Measurements from ENCODE around the gene KCNAB3. TPM values are rescaled to one million over a fixed set of nuclear protein-coding genes. Genes with fewer than 3 reads are reported as not detected.
"Not testable (repeated sequence)": the region's sequence is repeated elsewhere in the genome, so short reads cannot be mapped to it uniquely, and the experiment has no call there.

Gene KCNAB3
- total and polyA plus RNA-seq, 4 donors: 0.38 to 1.9 (median 0.91) TPM

GRCh38 chr17:7961421-7961820, 31.8 kb upstream of the KCNAB3 start:
- no peaks in the 10 kb centered on the region for H3K4me1 ChIP-seq (ENCODE audit: control insufficient read depth in 1 of 2, insufficient read depth in 2 of 2, low read length in 2 of 2)
- H3K4me3 ChIP-seq (ENCODE audit: low read length in 2 of 2): no peak overlapping the region
- DNase-seq: no peak
- no peaks in the 10 kb centered on the region for H3K36me3 ChIP-seq (ENCODE audit: control insufficient read depth in 1 of 2, insufficient read depth in 2 of 2, low read length in 1 of 2)
- WGBS, 2 donors: 28 to 32% methylated on average over 2 of the region's 2 CpGs
- H3K27ac ChIP-seq (ENCODE audit: low read depth in 1 of 2, low read length in 2 of 2): no peak overlapping the region
- intact Hi-C loops (cut with DNase I): no loop called here
- H3K9me3 ChIP-seq (ENCODE audit: control insufficient read depth, low read length): no peaks in the 10 kb centered on the region
- ATAC-seq (ENCODE audit: low FRiP score): no peak
- H3K27me3 ChIP-seq (ENCODE audit: control insufficient read depth in 1 of 2, insufficient read depth in 2 of 2, low read length in 1 of 2): no peaks in the 10 kb centered on the region

GRCh38 chr17:7959503-7960253, 30.0 kb upstream of the KCNAB3 start:
- Histone ChIP-seq H3K4me3 (ENCODE audit: low read length in 2 of 2) (no peak overlapping the region), H3K9me3 (ENCODE audit: control insufficient read depth, low read length) (no peaks in the 10 kb centered on the region), H3K27me3 (ENCODE audit: control insufficient read depth in 1 of 2, insufficient read depth in 2 of 2, low read length in 1 of 2) (no peaks in the 10 kb centered on the region), H3K36me3 (ENCODE audit: control insufficient read depth in 1 of 2, insufficient read depth in 2 of 2, low read length in 1 of 2) (no peaks in the 10 kb centered on the region), H3K27ac (ENCODE audit: low read depth in 1 of 2, low read length in 2 of 2) (no peak overlapping the region), H3K4me1 (ENCODE audit: control insufficient read depth in 1 of 2, insufficient read depth in 2 of 2, low read length in 2 of 2) (no peaks in the 10 kb centered on the region)
- DNase-seq (no peak), ATAC-seq (ENCODE audit: low FRiP score) (no peak)
- 89% methylated on average over 9 of the region's 9 CpGs for WGBS, 2 donors
- intact Hi-C loops (cut with DNase I): no loop called here

- H3K27me3 ChIP-seq (ENCODE audit: control insufficient read depth in 1 of 2, insufficient read depth in 2 of 2, low read length in 1 of 2): no peaks in the 10 kb centered on the region
- no peak for DNase-seq
- H3K4me3 ChIP-seq (ENCODE audit: low read length in 2 of 2): no peak overlapping the region
- no peaks in the 10 kb centered on the region for H3K9me3 ChIP-seq (ENCODE audit: control insufficient read depth, low read length)
- intact Hi-C loops (cut with DNase I): no loop called here
- no peaks in the 10 kb centered on the region for H3K36me3 ChIP-seq (ENCODE audit: control insufficient read depth in 1 of 2, insufficient read depth in 2 of 2, low read length in 1 of 2)
- WGBS, 2 donors: 67% methylated on average over 11 of the region's 11 CpGs
- no peak overlapping the region for H3K27ac ChIP-seq (ENCODE audit: low read depth in 1 of 2, low read length in 2 of 2)
- no peaks in the 10 kb centered on the region for H3K4me1 ChIP-seq (ENCODE audit: control insufficient read depth in 1 of 2, insufficient read depth in 2 of 2, low read length in 2 of 2)
- no peak for ATAC-seq (ENCODE audit: low FRiP score)
Measured at GRCh38 chr17:7956228-7956965, 26.7 kb upstream of the KCNAB3 start.

- intact Hi-C loops (cut with DNase I): no loop called here
- H3K9me3 ChIP-seq (ENCODE audit: control insufficient read depth, low read length): no peaks in the 10 kb centered on the region
- H3K4me1 ChIP-seq (ENCODE audit: control insufficient read depth in 1 of 2, insufficient read depth in 2 of 2, low read length in 2 of 2): no peaks in the 10 kb centered on the region
- no peak for DNase-seq
- WGBS, 2 donors: 80 to 81% methylated on average over 13 of the region's 13 CpGs
- no peaks in the 10 kb centered on the region for H3K36me3 ChIP-seq (ENCODE audit: control insufficient read depth in 1 of 2, insufficient read depth in 2 of 2, low read length in 1 of 2)
- ATAC-seq (ENCODE audit: low FRiP score): no peak
- H3K4me3 ChIP-seq (ENCODE audit: low read length in 2 of 2): no peak overlapping the region
- no peaks in the 10 kb centered on the region for H3K27me3 ChIP-seq (ENCODE audit: control insufficient read depth in 1 of 2, insufficient read depth in 2 of 2, low read length in 1 of 2)
- no peak overlapping the region for H3K27ac ChIP-seq (ENCODE audit: low read depth in 1 of 2, low read length in 2 of 2)
Measured at GRCh38 chr17:7955414-7956227, 26.0 kb upstream of the KCNAB3 start.

GRCh38 chr17:7953266-7953665, 23.6 kb upstream of the KCNAB3 start:
- ATAC-seq (ENCODE audit: low FRiP score); H3K4me1 ChIP-seq (ENCODE audit: control insufficient read depth in 1 of 2, insufficient read depth in 2 of 2, low read length in 2 of 2); H3K36me3 ChIP-seq (ENCODE audit: control insufficient read depth in 1 of 2, insufficient read depth in 2 of 2, low read length in 1 of 2); H3K4me3 ChIP-seq (ENCODE audit: low read length in 2 of 2); H3K9me3 ChIP-seq (ENCODE audit: control insufficient read depth, low read length); H3K27ac ChIP-seq (ENCODE audit: low read depth in 1 of 2, low read length in 2 of 2); intact Hi-C loops (cut with DNase I); DNase-seq; H3K27me3 ChIP-seq (ENCODE audit: control insufficient read depth in 1 of 2, insufficient read depth in 2 of 2, low read length in 1 of 2): not testable (repeated sequence)
- 94 to 95% methylated on average over 13 of the region's 13 CpGs for WGBS, 2 donors

GRCh38 chr17:7951143-7951792, 21.6 kb upstream of the KCNAB3 start:
- intact Hi-C loops (cut with DNase I): no loop called here
- WGBS, 2 donors: 65 to 69% methylated on average over 5 of the region's 5 CpGs
- H3K4me1 ChIP-seq (ENCODE audit: control insufficient read depth in 1 of 2, insufficient read depth in 2 of 2, low read length in 2 of 2): no peaks in the 10 kb centered on the region
- no peaks in the 10 kb centered on the region for H3K27me3 ChIP-seq (ENCODE audit: control insufficient read depth in 1 of 2, insufficient read depth in 2 of 2, low read length in 1 of 2)
- peaks cover 3 to 6% of the 10 kb centered on the region in 2 donors for H3K36me3 ChIP-seq (ENCODE audit: control insufficient read depth in 1 of 2, insufficient read depth in 2 of 2, low read length in 1 of 2)
- DNase-seq (no peak), ATAC-seq (ENCODE audit: low FRiP score) (no peak)
- H3K27ac ChIP-seq (ENCODE audit: low read depth in 1 of 2, low read length in 2 of 2): no peak overlapping the region
- H3K4me3 ChIP-seq (ENCODE audit: low read length in 2 of 2): no peak overlapping the region
- H3K9me3 ChIP-seq (ENCODE audit: control insufficient read depth, low read length): no peaks in the 10 kb centered on the region

GRCh38 chr17:7950578-7950977, 20.9 kb upstream of the KCNAB3 start:
- intact Hi-C loops (cut with DNase I): no loop called here
- peaks cover 3 to 6% of the 10 kb centered on the region in 2 donors for H3K36me3 ChIP-seq (ENCODE audit: control insufficient read depth in 1 of 2, insufficient read depth in 2 of 2, low read length in 1 of 2)
- H3K4me3 ChIP-seq (ENCODE audit: low read length in 2 of 2): no peak overlapping the region
- no peak for ATAC-seq (ENCODE audit: low FRiP score)
- no peaks in the 10 kb centered on the region for H3K9me3 ChIP-seq (ENCODE audit: control insufficient read depth, low read length)
- no peaks in the 10 kb centered on the region for H3K4me1 ChIP-seq (ENCODE audit: control insufficient read depth in 1 of 2, insufficient read depth in 2 of 2, low read length in 2 of 2)
- no peak for DNase-seq
- H3K27ac ChIP-seq (ENCODE audit: low read depth in 1 of 2, low read length in 2 of 2): no peak overlapping the region
- no peaks in the 10 kb centered on the region for H3K27me3 ChIP-seq (ENCODE audit: control insufficient read depth in 1 of 2, insufficient read depth in 2 of 2, low read length in 1 of 2)
- WGBS, 2 donors: 78 to 96% methylated on average over 3 of the region's 3 CpGs

GRCh38 chr17:7947651-7948050, 18.0 kb upstream of the KCNAB3 start:
- intact Hi-C loops (cut with DNase I): no loop called here
- Histone ChIP-seq H3K9me3 (ENCODE audit: control insufficient read depth, low read length) (no peaks in the 10 kb centered on the region), H3K4me3 (ENCODE audit: low read length in 2 of 2) (no peak overlapping the region), H3K36me3 (ENCODE audit: control insufficient read depth in 1 of 2, insufficient read depth in 2 of 2, low read length in 1 of 2) (peaks cover 6 to 11% of the 10 kb centered on the region in 2 donors), H3K27me3 (ENCODE audit: control insufficient read depth in 1 of 2, insufficient read depth in 2 of 2, low read length in 1 of 2) (no peaks in the 10 kb centered on the region), H3K4me1 (ENCODE audit: control insufficient read depth in 1 of 2, insufficient read depth in 2 of 2, low read length in 2 of 2) (no peaks in the 10 kb centered on the region), H3K27ac (ENCODE audit: low read depth in 1 of 2, low read length in 2 of 2) (no peak overlapping the region)
- DNase-seq (no peak), ATAC-seq (ENCODE audit: low FRiP score) (no peak)
- 76 to 80% methylated on average over 5 of the region's 5 CpGs for WGBS, 2 donors

All from aorta (tissue), 5 donors.